H7 (cell line): ENCODE data around the gene NEO1. TPM values are rescaled to one million over a fixed set of nuclear protein-coding genes. Genes with fewer than 3 reads are reported as not detected.

Experiments used
- DNase-seq: peaks from one replicate; pipeline ENCODE4 v3.0.0; 2012
- H3K27me3 ChIP-seq: 2 replicates; pipeline ENCODE4 v1.6.0; 2011; ENCODE audit warnings: mild to moderate bottlenecking, low read length; ENCODE audit not compliant: control insufficient read depth, insufficient read depth
- H3K36me3 ChIP-seq: replicated peaks from 2 replicates; pipeline ENCODE4 v1.5.1; 2011; ENCODE audit warnings: low read length; ENCODE audit not compliant: control insufficient read depth, insufficient read depth
- H3K4me3 ChIP-seq: 2 replicates; pipeline ENCODE4 v1.5.1; 2011; ENCODE audit warnings: low read depth, mild to moderate bottlenecking, control low read depth, low read length, moderate library complexity; ENCODE audit not compliant: insufficient read depth
- total RNA-seq: library from RNA; depleted of rRNA; stranded (reverse); fragments of >200 nt; shearing (Covaris generic); gene quantifications from 2 replicates; pipeline ENCODE4 v1.2.3, GENCODE V29; 2014

The NEO1 gene
- total RNA-seq, 1 experiment from 2014 or later = 28.9 TPM

- no peaks in the 10 kb centered on the region for H3K27me3 ChIP-seq
- no peak overlapping the region for H3K4me3 ChIP-seq
- no peak for DNase-seq
- H3K36me3 ChIP-seq = no peaks in the 10 kb centered on the region
Measured at GRCh38 chr15:73078291-73078690, 26.0 kb downstream of the NEO1 start.

GRCh38 chr15:73078722-73079121, 26.5 kb downstream of the NEO1 start:
- DNase-seq = no peak
- H3K4me3 ChIP-seq = no peak overlapping the region
- H3K36me3 ChIP-seq = no peaks in the 10 kb centered on the region
- H3K27me3 ChIP-seq = no peaks in the 10 kb centered on the region

GRCh38 chr15:73079565-73079964, 27.3 kb downstream of the NEO1 start:
- DNase-seq = no peak
- Histone ChIP-seq H3K4me3 (no peak overlapping the region), H3K27me3 (no peaks in the 10 kb centered on the region), H3K36me3 (no peaks in the 10 kb centered on the region)

GRCh38 chr15:73081321-73081958, 29.2 kb downstream of the NEO1 start:
- Histone ChIP-seq H3K36me3 (no peaks in the 10 kb centered on the region), H3K27me3 (no peaks in the 10 kb centered on the region), H3K4me3 (no peak overlapping the region)
- no peak for DNase-seq

- no peak overlapping the region for H3K4me3 ChIP-seq
- H3K36me3 ChIP-seq = no peaks in the 10 kb centered on the region
- DNase-seq = no peak
- no peaks in the 10 kb centered on the region for H3K27me3 ChIP-seq
Measured at GRCh38 chr15:73082812-73083211, 30.5 kb downstream of the NEO1 start.

GRCh38 chr15:73087098-73087497, 34.8 kb downstream of the NEO1 start:
- H3K36me3 ChIP-seq = no peaks in the 10 kb centered on the region
- no peaks in the 10 kb centered on the region for H3K27me3 ChIP-seq
- no peak for DNase-seq
- no peak overlapping the region for H3K4me3 ChIP-seq

GRCh38 chr15:73105064-73105463, 52.8 kb downstream of the NEO1 start:
- no peaks in the 10 kb centered on the region for H3K27me3 ChIP-seq
- no peaks in the 10 kb centered on the region for H3K36me3 ChIP-seq
- no peak overlapping the region for H3K4me3 ChIP-seq
- DNase-seq = no peak

GRCh38 chr15:73108676-73109075, 56.4 kb downstream of the NEO1 start:
- Histone ChIP-seq H3K4me3 (no peak overlapping the region), H3K27me3 (no peaks in the 10 kb centered on the region), H3K36me3 (no peaks in the 10 kb centered on the region)
- no peak for DNase-seq

- H3K27me3 ChIP-seq = no peaks in the 10 kb centered on the region
Measured at GRCh38 chr15:73109765-73110164, 57.5 kb downstream of the NEO1 start.

GRCh38 chr15:73110201-73110600, 57.9 kb downstream of the NEO1 start:
- no peaks in the 10 kb centered on the region for H3K36me3 ChIP-seq
- no peak overlapping the region for H3K4me3 ChIP-seq
- DNase-seq = no peak
- no peaks in the 10 kb centered on the region for H3K27me3 ChIP-seq

More at GRCh38 chr15:73109765-73110164, 57.5 kb downstream of the NEO1 start:
- DNase-seq = no peak
- Histone ChIP-seq H3K4me3 (no peak overlapping the region), H3K36me3 (no peaks in the 10 kb centered on the region)

- Histone ChIP-seq H3K36me3 (no peaks in the 10 kb centered on the region), H3K27me3 (no peaks in the 10 kb centered on the region), H3K4me3 (no peak overlapping the region)
- DNase-seq = peak; percentile 6
Measured at GRCh38 chr15:73114064-73114463, 61.8 kb downstream of the NEO1 start.

GRCh38 chr15:73116164-73116563, 63.9 kb downstream of the NEO1 start:
- Histone ChIP-seq H3K27me3 (no peaks in the 10 kb centered on the region), H3K36me3 (no peaks in the 10 kb centered on the region), H3K4me3 (no peak overlapping the region)
- no peak for DNase-seq

- H3K36me3 ChIP-seq = no peaks in the 10 kb centered on the region
- no peak overlapping the region for H3K4me3 ChIP-seq
- DNase-seq = no peak
- H3K27me3 ChIP-seq = no peaks in the 10 kb centered on the region
Measured at GRCh38 chr15:73118055-73118454, 65.8 kb downstream of the NEO1 start.

- Histone ChIP-seq H3K4me3 (no peak overlapping the region), H3K36me3 (no peaks in the 10 kb centered on the region), H3K27me3 (no peaks in the 10 kb centered on the region)
- no peak for DNase-seq
Measured at GRCh38 chr15:73119478-73119877, 67.2 kb downstream of the NEO1 start.

- Histone ChIP-seq H3K36me3 (no peaks in the 10 kb centered on the region), H3K4me3 (no peak overlapping the region), H3K27me3 (no peaks in the 10 kb centered on the region)
- no peak for DNase-seq
Measured at GRCh38 chr15:73120269-73120668, 68.0 kb downstream of the NEO1 start.

- DNase-seq = no peak
- H3K27me3 ChIP-seq = no peaks in the 10 kb centered on the region
- no peaks in the 10 kb centered on the region for H3K36me3 ChIP-seq
- H3K4me3 ChIP-seq = no peak overlapping the region
Measured at GRCh38 chr15:73125219-73125618, 73.0 kb downstream of the NEO1 start.
